ENCODE data around the gene CHPF2.

CHPF2 gene

GRCh38 chr7:151247611-151248345 lies 15.5 kb downstream of the CHPF2 start:
- DNase-seq = peak; percentile 29

- DNase-seq = peak; percentile 65
Observed at GRCh38 chr7:151248346-151249033, 16.2 kb downstream of the CHPF2 start, which contains the start of gene SMARCD3. SMARCD3 (minus strand) TSS chr7:151248694; CDS start chr7:151248562, 132 bp downstream.

GRCh38 chr7:151249034-151249731 lies 16.9 kb downstream of the CHPF2 start:
- no peak for DNase-seq

GRCh38 chr7:151249732-151250072 lies 17.4 kb downstream of the CHPF2 start:
- DNase-seq = peak; percentile 34

- no peak for DNase-seq
Observed at GRCh38 chr7:151250181-151251132, 18.2 kb downstream of the CHPF2 start.

- DNase-seq = no peak
Observed at GRCh38 chr7:151251328-151251688, 19.0 kb downstream of the CHPF2 start.

GRCh38 chr7:151251689-151252560 lies 19.6 kb downstream of the CHPF2 start:
- peak; percentile 71 for DNase-seq

- no peak for DNase-seq
Observed at GRCh38 chr7:151252561-151252835, 20.2 kb downstream of the CHPF2 start.

GRCh38 chr7:151252961-151253711 lies 20.9 kb downstream of the CHPF2 start:
- no peak for DNase-seq

GRCh38 chr7:151254316-151254715 lies 22.0 kb downstream of the CHPF2 start:
- no peak for DNase-seq

GRCh38 chr7:151254851-151255250 lies 22.6 kb downstream of the CHPF2 start:
- no peak for DNase-seq

GRCh38 chr7:151255390-151255789 lies 23.1 kb downstream of the CHPF2 start:
- DNase-seq = no peak

- no peak for DNase-seq
Observed at GRCh38 chr7:151256410-151257045, 24.2 kb downstream of the CHPF2 start.

GRCh38 chr7:151257990-151258389 lies 25.7 kb downstream of the CHPF2 start:
- no peak for DNase-seq

- no peak for DNase-seq
Observed at GRCh38 chr7:151260471-151260870, 28.2 kb downstream of the CHPF2 start.

GRCh38 chr7:151260883-151261282 lies 28.6 kb downstream of the CHPF2 start:
- no peak for DNase-seq

- no peak for DNase-seq
Observed at GRCh38 chr7:151261529-151261928, 29.2 kb downstream of the CHPF2 start.

- no peak for DNase-seq
Observed at GRCh38 chr7:151264615-151265014, 32.3 kb downstream of the CHPF2 start.

- no peak for DNase-seq
Observed at GRCh38 chr7:151265351-151265931, 33.2 kb downstream of the CHPF2 start.

GRCh38 chr7:151269511-151269910 lies 37.2 kb downstream of the CHPF2 start:
- no peak for DNase-seq
